DMS79 treated with DMSO at 0.1 percent for 48 hours (cell line): Measurements from ENCODE around the gene IRAK1.
"Not testable (repeated sequence)": the region's sequence is repeated elsewhere in the genome, so short reads cannot be mapped to it uniquely, and the experiment has no call there.

Experiments used
- DNase-seq: peaks from one replicate; lab custom pipeline; 2025; lab: John Stamatoyannopoulos, UW

Gene IRAK1

DNA sequence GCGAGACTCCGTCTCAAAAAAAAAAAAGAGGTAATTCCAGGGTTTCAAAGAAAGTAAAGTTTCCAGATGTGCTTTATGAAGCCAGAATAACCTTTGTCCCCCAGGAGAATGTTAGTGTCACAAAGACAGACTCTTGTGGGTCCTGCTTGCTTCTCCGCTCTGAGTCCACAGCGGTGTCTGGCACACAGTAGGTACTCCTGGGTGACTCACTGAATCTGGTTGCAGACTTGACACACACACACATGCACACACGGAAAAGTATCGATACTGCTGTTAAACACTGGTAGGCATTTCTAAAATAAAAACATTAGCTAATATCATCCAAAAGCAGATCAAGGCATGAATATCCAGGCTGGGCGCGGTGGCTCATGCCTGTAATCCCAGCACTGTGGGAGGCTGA, 24.2 kb downstream of the IRAK1 start:
- no peak for DNase-seq

DNA sequence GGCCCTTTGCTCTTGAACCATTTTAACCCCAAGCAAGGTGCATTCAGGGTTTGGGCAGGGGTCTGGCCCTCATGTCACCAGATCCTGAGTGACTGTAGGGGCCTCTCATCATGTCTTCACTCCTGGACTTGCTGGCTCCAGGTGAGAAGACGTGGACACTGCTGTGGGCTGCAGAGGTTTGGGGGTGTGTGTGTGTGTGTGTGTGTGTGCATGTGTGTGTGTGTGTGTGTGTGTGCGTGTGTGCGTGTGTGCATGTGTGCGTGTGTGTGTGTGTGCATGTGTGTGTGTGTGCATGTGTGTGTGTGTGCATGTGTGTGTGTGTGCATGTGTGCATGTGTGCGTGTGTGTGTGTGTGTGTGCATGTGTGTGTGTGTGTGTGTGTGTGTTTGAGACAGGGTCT, 25.3 kb downstream of the IRAK1 start:
- not testable (repeated sequence) for DNase-seq

GRCh38 chrX:153993978-153994377, 25.7 kb downstream of the IRAK1 start:
- DNase-seq: no peak

DNA sequence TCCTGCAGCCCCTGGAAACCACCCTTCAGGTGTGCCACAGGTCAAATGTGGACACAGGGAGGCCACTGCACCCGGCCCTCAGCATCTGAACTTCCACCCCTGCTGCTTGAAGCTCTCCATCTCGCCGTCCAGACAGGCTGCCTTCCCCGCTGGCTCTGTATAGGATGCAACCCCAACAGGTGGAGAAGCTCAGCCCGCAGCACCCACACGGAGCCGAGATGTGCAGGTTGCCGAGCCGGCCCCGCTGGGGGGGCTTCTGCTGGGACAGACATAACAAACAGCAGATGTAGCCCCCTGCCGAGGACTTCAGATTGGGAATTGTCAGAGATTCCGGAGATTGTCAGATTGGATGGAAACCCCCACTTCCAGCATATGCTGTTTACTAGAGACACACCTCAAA, 26.6 kb downstream of the IRAK1 start:
- no peak for DNase-seq

- no peak for DNase-seq
These were observed 27.5 kb downstream of the IRAK1 start for GRCh38 chrX:153992180-153992579.

- DNase-seq: no peak
These were observed 28.6 kb downstream of the IRAK1 start for GRCh38 chrX:153991013-153991580.

- DNase-seq: no peak
These were observed 29.6 kb downstream of the IRAK1 start for GRCh38 chrX:153989973-153990655.

- DNase-seq: no peak
These were observed 31.2 kb downstream of the IRAK1 start for GRCh38 chrX:153988493-153988892.

- DNase-seq: no peak
These were observed 35.1 kb downstream of the IRAK1 start for GRCh38 chrX:153984351-153985178.

DNA sequence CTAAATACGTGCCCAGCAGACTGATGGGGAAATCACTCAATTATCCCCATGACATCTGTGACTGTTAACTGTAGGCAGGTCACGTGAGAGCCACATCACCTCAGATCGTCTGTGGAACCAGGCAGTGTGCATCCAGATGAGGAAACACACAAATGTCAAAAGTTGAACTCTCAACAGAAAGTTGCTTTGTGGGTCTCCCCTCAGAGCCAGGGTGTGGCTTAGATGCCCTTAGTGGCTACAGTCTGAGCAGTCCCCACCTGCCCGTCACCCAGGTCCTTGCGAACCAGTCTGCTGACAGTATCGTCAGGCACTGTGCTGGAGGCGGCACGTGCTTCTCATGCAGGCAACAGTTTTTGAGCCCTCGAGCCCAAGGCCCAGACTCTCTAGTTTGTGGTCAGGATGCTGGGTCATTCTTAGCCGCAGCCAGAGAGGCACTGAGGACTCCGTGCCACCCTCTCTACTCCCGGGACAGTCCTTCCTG, 36.3 kb downstream of the IRAK1 start:
- DNase-seq: no peak

- no peak for DNase-seq
These were observed 37.8 kb downstream of the IRAK1 start for GRCh38 chrX:153981771-153982533.

- DNase-seq: no peak
These were observed 38.5 kb downstream of the IRAK1 start for GRCh38 chrX:153981231-153981630.

DNA sequence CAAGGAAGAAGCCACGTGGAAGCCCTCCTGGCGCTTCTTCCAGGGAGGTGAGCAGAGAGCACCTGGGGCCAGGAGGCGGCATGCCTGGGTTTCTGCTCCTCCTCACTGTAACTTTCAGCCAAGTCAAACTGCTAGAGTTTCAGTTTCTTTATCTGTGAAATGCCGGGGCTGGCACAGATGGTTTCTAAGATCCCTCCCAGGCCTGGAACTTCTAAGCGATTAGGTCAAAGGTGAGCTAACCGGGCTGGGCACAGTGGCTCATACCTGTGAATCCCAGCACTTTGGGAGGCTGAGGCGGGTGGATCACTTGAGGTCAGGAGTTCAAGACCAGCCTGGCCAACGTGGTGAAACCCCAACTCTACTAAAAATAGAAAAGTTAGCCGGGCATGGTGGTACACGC, 39.3 kb downstream of the IRAK1 start:
- DNase-seq: not testable (repeated sequence)

- no peak for DNase-seq
These were observed 44.9 kb downstream of the IRAK1 start for GRCh38 chrX:153974726-153975286.

DNA sequence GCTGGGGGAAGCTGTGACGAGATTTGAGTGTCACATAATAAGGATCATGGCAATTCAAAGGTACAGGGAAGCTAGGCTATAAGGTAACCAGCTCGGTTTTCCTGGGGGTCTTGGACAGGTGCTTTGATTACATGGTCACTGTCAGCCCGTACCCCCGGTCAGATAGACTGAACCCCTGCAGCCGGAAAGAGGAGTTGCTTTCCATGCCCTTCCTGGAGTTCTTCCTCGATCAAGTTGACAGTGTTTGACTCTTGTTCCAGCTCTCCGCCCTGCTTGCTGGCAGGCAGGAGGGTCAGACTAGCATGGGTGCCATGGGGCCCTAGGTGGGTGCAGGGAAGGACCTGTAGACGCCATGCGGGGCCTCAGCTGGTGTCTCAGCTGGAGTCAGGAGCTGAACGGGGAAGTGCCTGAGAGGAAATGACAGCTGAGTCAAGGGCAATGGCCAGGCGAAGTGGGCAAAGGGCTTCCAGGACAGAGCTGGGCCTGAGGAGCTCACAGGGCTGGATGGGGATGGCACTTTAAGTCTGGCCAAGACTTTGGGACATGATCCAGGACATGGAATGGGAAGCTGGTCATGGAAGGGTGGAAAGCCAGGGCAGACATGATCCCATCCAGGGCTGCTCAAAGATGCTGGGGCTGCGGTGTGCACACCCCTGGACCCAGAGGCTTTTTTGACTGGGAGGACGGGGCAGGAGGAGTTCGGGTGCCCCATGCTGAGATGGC, 45.5 kb downstream of the IRAK1 start:
- DNase-seq: no peak

- peak; percentile 12 for DNase-seq
These were observed 46.3 kb downstream of the IRAK1 start for GRCh38 chrX:153973127-153974002.

DNA sequence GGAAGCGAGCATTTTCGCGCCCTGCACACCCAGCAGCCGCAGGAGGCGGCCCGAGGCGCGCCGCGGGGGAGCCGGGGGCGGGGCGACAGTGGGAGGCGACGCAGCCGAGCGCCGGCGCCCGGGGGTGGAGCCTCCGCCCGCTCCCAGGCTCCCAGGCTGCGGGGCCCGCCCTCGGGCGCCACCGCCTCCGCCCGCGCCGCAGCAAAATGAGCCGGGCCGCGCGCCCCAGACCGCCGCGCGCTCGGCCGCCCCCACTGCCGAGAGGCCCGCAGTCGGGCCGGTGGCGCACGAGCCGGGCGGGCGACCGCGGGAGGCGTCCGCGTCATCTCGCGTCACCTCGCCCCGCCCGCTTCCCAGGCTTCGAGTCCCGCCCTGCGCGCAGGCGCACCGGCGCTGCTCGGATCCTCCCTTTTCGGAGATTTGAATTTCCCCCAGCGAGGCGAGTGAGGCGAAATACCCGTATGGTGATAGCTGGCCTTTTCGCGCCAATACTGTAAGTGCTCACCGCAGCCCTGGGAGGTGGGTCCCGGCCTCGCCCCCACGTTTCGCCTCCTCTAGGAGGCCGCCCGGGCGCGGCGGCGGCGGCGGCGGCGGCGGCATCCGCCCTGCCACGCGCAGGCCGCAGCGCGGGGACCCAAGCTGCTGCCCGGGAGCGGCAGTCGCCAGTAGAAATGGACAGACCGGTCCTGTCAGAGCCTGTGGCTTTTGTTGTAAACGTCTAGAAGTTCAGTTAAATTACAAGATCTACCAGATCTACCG, 47.2 kb downstream of the IRAK1 start, which contains the start of gene TMEM187:
Gene TMEM187, plus strand, starts transcription at position 387 of the 759 bp plus-strand sequence. CDS start 9,309 bp downstream, outside the sequence.
- DNase-seq: peak; percentile 80

GRCh38 chrX:153971450-153972367, 48.0 kb downstream of the IRAK1 start, which contains the start of gene HCFC1:
Gene HCFC1, minus strand, starts transcription at chrX:153971818. Its CDS starts 978 bp downstream, at chrX:153970840.
- DNase-seq: peak; percentile 76
